NT2/D1 (cell line): ENCODE measurements around the gene CUL7.

Experiments
- YY1 ChIP-seq: IDR thresholded peaks from 2 replicates; pipeline ENCODE4 v1.6.1; 2011; ENCODE audit not compliant: insufficient read length, insufficient read depth
- ZNF274 ChIP-seq: IDR thresholded peaks from 2 replicates; pipeline ENCODE4 v1.6.1; 2011; ENCODE audit warnings: mild to moderate bottlenecking, low read depth, low read length

GRCh38 chr6:43033496-43034189, 20.0 kb downstream of the CUL7 start:
- TF ChIP-seq YY1 (no peak), ZNF274 (no peak)
